Skeletal muscle satellite cell (primary cell): ENCODE measurements around the gene SF3A1.

Experiments
- H3K27me3 ChIP-seq: 2 replicates; pipeline ENCODE4 v1.7.0; 2013; ENCODE audit warnings: low read length; ENCODE audit not compliant: control insufficient read depth, insufficient read depth
- H3K36me3 ChIP-seq: 2 replicates; pipeline ENCODE4 v1.7.0; 2013; ENCODE audit warnings: mild to moderate bottlenecking, control low read depth, low read length; ENCODE audit not compliant: insufficient read depth
- H3K4me1 ChIP-seq: 2 replicates; pipeline ENCODE4 v1.7.0; 2013; ENCODE audit warnings: low read length; ENCODE audit not compliant: control insufficient read depth, insufficient read depth
- H3K4me2 ChIP-seq: 2 replicates; pipeline ENCODE4 v1.7.0; 2013; ENCODE audit warnings: mild to moderate bottlenecking, low read length
- H3K4me3 ChIP-seq: 2 replicates; pipeline ENCODE4 v1.7.0; 2013; ENCODE audit warnings: low read length
- H3K9ac ChIP-seq: 2 replicates; pipeline ENCODE4 v1.7.0; 2013; ENCODE audit warnings: mild to moderate bottlenecking, low read depth, low read length, moderate library complexity
- H3K9me3 ChIP-seq: replicated peaks from 2 replicates; pipeline ENCODE4 v1.7.0; 2013; ENCODE audit warnings: mild to moderate bottlenecking, control low read depth, low read length

The SF3A1 gene

DNA sequence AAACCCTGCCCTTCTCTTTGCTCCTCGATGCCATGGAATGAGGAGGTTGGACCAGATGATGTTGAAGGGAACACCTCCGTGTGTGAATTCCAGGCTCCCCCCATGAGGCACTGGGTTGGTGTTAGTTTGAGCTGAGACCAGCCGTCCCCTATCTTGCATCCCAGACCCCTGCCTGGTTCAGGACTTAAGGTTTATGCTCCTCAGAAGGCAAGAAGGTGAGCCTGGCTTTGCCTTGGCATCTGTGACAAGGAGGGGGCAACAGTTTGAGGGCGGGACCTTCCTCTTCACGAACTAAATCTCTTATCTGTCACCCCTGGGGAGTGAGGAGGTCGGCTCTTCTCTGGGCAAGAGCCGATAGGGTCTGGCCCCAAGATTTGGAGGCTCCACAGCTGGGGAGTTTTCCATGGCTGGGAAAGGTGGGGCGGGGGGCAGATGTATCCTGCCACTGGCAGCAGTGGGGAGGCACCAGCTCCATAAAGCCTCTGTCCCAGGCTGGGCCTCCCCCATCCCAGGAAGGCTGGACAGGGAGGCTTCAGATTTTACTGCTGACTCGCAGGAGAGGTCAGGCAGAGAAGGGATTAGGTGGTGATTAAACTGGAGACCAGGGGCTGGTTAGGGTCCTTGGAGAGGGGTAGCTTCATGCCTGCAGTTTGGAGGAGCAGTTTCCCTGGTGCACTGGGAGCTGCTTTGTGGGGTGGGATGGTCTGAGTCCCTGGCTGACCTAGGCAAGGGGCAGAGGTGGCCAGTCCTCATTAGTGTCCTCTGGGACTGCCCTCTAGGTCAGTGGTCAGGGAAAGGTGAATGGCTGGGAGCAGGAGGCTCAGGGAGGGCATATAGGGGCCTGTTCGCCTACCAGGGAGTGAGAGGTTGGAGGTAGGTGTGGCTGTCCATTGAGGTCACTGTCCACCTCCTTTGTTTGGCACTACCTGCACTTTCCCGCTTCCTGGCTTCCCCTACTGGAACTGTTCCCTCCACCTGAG lies 41.3 kb upstream of the SF3A1 start:
- peak overlapping the region; percentile 87 for H3K9ac ChIP-seq
- H3K4me2 ChIP-seq = peak overlapping the region; percentile 96
- no peaks in the 10 kb centered on the region for H3K27me3 ChIP-seq
- no peaks in the 10 kb centered on the region for H3K9me3 ChIP-seq
- H3K4me3 ChIP-seq = peak overlapping the region; percentile 89
- peaks cover 26% of the 10 kb centered on the region for H3K36me3 ChIP-seq
- H3K4me1 ChIP-seq = peaks cover 37% of the 10 kb centered on the region

DNA sequence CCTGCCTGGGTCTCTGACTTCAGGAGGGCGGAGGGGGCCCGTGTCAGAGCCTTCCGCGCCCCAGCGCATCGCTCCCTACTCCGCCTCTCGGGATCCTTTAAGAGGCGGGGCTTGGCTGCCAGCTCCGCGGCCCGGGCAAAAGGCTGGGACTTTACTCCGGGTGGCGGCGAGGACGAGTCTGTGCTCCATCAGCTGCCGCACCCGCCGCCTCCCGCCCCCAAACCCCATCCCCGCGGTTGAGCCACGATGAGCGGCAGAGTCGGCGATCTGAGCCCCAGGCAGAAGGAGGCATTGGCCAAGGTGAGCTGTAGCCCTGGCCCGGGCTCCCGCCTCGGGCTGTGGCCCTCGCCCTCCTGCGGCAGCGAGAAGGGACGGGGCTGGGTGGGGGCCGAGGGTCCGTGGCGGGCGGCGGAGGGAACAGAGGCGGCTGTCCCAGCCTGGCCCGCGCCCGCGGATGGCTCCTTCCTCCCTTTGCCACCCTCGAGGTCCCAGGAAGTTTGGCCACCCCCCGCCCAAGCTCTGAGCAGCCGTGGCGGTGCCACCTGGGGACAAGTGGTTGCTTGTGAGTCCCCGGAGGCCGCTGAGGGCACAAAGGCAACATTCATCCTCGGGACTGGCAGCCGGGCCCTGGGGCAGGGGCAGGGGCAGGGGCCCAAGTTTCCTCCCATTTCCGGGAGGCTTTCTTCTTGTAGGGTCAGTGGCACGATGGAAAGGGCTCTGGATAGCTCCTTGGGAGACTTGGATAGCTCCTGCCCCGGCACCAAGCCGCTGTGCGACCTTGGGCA lies 40.4 kb upstream of the SF3A1 start, which contains the start of gene SEC14L2:
TSS of gene SEC14L2 (plus strand) at position 148 of the 785 bp plus-strand sequence. CDS start at position 247, 99 bp downstream.
- peaks cover 30% of the 10 kb centered on the region for H3K4me1 ChIP-seq
- H3K36me3 ChIP-seq = peaks cover 17% of the 10 kb centered on the region
- no peaks in the 10 kb centered on the region for H3K27me3 ChIP-seq
- peak within 1 kb of the TSS; percentile 96 for H3K4me2 ChIP-seq
- no peaks in the 10 kb centered on the region for H3K9me3 ChIP-seq
- peak within 1 kb of the TSS; percentile 89 for H3K4me3 ChIP-seq
- peak within 1 kb of the TSS; percentile 87 for H3K9ac ChIP-seq

DNA sequence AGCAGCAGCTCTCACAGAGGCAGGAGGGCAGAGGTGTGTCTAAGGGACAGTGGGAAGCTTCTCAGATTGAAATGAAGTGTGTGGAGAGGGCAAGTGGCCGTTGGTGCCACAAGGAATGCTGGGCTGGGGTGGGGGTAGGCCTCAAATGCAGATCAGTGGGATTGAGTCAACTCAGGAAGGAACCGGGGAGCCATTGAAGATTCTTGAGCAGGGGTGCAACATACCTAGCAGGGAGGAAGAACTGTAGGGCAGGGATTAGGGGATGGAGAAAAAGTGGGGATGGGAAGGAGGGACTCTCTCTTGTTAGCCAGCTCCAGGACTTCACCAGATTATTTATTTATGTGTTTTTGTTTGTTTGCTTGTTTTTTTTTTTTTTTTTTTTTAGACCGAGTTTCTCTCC lies 37.2 kb upstream of the SF3A1 start:
- Histone ChIP-seq H3K9me3 (no peaks in the 10 kb centered on the region), H3K9ac (no peak overlapping the region), H3K27me3 (no peaks in the 10 kb centered on the region), H3K4me2 (no peak overlapping the region), H3K4me1 (peaks cover 19% of the 10 kb centered on the region), H3K36me3 (no peaks in the 10 kb centered on the region), H3K4me3 (no peak overlapping the region)

DNA sequence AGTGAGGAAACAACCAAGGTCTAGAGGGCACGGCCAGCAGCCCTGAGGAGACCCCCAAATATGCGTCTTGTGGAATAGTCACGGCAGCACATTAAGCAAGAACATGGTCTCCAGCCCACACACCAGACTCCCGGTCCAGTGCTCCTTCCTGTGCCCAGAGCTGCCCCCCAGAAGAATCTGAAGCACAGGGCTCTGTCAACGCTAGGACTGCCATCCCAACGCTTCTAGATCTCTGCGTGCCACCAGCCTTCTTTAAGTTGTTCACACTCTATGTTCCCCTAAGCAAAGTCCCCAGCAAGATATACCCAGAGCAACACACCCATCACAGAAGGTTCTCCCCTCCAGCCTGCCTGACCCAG lies 36.6 kb upstream of the SF3A1 start:
- H3K4me3 ChIP-seq = no peak overlapping the region
- no peaks in the 10 kb centered on the region for H3K36me3 ChIP-seq
- H3K4me1 ChIP-seq = peaks cover 13% of the 10 kb centered on the region
- no peaks in the 10 kb centered on the region for H3K9me3 ChIP-seq
- H3K27me3 ChIP-seq = no peaks in the 10 kb centered on the region
- H3K9ac ChIP-seq = no peak overlapping the region
- H3K4me2 ChIP-seq = no peak overlapping the region

DNA sequence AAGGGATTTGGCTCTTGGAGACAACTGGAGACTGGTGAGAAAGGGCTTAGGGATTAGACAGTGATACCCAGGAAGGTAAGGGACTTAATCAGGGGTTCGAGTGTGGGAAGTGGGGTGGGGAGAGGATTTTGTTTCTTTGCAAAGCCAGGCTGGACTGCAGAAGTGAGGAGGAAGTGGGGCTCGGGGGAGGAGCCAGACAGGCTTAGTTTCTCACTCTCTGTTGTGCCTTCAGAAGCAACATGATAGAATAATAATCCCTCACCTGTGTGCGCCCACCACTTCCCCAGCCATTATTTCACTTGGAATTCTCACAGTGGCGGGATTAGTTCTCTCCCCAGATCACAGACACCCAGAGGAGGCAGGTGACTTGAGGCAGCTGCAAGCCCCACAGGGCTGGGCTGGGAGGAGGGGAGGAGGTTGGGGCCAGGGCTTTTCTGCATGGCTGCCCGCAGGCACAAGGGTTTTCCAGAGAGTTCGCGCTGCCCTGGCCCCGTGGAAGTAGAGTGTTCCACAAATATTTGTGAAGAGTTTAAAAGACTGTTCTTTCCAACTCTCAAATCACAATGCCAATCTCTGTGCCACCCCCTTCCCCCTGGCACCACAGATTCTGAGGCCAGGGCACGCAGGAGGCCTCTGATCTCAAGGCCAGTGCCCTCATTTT lies 36.1 kb upstream of the SF3A1 start:
- H3K27me3 ChIP-seq = no peaks in the 10 kb centered on the region
- H3K4me2 ChIP-seq = no peak overlapping the region
- no peak overlapping the region for H3K9ac ChIP-seq
- no peaks in the 10 kb centered on the region for H3K36me3 ChIP-seq
- no peaks in the 10 kb centered on the region for H3K9me3 ChIP-seq
- H3K4me1 ChIP-seq = peaks cover 11% of the 10 kb centered on the region
- H3K4me3 ChIP-seq = no peak overlapping the region

DNA sequence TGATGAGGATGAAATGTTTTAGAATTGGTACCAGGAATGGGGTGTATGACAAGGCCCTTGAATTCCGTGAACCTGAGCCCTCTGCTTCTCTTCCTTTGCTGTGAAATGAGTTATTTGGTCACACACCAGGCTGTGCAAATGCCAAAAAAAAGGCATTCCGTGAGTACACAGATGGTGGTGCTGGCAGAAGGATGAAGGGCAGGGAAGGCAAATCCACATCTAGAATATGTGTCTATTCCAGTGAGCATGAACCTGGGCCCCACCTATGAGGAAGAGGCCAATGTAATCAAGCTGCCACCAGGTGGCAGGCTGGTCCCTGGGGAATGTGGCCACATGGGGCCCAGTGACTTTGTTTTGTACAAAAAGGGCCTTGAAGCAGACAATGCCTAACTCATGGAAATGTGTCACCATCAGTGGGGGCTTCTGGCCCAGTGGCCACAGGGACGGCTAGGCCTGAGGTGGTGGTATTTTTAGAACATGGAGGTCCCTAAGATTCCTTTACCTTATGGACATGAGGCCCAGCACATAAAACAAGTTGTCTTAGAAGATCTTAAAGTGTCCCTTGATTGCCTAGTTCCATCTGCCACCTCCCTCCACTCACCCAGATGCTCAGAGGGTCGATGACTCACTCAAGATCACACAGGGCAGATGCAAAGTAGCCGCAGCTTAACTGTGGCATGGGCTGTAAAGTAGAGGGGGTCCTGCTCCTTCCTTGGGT lies 34.4 kb upstream of the SF3A1 start:
- Histone ChIP-seq H3K4me2 (no peak overlapping the region), H3K9ac (no peak overlapping the region), H3K4me3 (no peak overlapping the region), H3K27me3 (no peaks in the 10 kb centered on the region), H3K4me1 (peaks cover 17% of the 10 kb centered on the region), H3K36me3 (no peaks in the 10 kb centered on the region), H3K9me3 (no peaks in the 10 kb centered on the region)

DNA sequence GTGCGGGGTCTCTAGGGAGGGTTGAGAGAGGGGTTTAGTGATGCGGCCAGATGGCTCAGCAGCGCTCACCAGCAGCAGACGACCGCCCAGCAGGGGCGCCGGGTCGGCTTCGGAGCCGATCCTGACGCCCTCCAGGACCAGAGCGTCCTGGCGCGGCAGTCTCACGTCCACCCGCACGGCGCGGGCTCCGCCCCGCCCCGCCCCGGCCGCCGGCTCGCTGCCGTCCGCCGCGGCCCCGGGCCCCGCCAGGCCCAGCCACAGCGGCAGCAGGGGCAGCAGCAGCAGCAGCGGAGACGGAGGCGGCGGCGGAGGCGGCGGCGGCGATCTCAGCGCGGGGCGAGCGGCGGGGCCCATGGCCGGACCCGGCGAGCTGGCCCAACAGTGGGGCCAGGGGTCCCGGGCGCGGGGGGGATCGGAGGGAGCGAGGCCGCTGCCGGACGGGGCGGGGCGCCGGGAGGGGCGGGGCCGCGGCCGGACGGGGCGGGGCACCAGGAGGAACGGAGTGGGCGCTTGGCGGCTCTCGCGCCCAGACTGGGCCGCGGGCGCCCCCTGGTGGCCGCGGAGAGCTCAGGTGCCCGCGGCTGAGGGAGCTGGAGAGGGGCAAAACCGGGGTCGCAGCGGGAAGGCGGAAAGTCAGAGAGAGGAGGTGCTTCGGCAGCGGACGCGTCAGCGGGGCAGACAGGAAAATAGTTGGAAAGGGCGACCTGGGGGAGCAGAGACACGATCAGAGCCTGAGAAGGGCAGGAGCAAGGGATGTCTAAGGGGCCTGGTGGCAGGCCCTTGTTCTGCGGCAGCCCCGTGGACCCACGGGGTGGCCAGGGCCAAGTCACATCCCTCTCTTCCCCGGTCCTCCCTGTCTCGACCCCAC lies 30.5 kb upstream of the SF3A1 start, which contains the start of gene RNF215:
TSS of gene RNF215 (minus strand) at position 452 of the 868 bp plus-strand sequence. CDS start at position 354, 98 bp downstream.
- H3K27me3 ChIP-seq = no peaks in the 10 kb centered on the region
- H3K4me3 ChIP-seq = peak within 1 kb of the TSS; percentile 91
- H3K9me3 ChIP-seq = no peaks in the 10 kb centered on the region
- H3K4me2 ChIP-seq = peak within 1 kb of the TSS; percentile 98
- H3K4me1 ChIP-seq = peaks cover 21% of the 10 kb centered on the region
- peak within 1 kb of the TSS; percentile 88 for H3K9ac ChIP-seq
- H3K36me3 ChIP-seq = peaks cover 15% of the 10 kb centered on the region

DNA sequence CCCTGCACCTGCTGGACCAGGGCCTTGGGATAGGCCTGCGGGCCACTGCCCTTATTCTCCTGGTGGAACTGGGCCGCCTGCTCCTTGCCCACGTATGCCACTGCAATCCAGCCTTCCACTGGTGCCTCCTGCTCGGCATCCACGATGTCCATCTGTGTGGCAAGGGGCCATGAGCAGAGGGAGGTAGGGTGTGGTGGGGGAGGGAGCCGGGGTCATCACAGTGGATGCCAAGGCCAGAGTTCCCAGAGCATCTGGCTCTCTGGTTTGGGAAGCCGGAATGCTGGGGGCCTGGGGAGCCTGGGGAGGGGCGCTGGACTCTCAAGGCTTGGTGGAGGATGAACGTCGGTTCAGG lies 29.9 kb upstream of the SF3A1 start:
- peak overlapping the region; percentile 88 for H3K9ac ChIP-seq
- no peaks in the 10 kb centered on the region for H3K9me3 ChIP-seq
- no peaks in the 10 kb centered on the region for H3K27me3 ChIP-seq
- H3K4me3 ChIP-seq = peak overlapping the region; percentile 91
- peaks cover 15% of the 10 kb centered on the region for H3K36me3 ChIP-seq
- H3K4me2 ChIP-seq = peak overlapping the region; percentile 96
- peaks cover 18% of the 10 kb centered on the region for H3K4me1 ChIP-seq

DNA sequence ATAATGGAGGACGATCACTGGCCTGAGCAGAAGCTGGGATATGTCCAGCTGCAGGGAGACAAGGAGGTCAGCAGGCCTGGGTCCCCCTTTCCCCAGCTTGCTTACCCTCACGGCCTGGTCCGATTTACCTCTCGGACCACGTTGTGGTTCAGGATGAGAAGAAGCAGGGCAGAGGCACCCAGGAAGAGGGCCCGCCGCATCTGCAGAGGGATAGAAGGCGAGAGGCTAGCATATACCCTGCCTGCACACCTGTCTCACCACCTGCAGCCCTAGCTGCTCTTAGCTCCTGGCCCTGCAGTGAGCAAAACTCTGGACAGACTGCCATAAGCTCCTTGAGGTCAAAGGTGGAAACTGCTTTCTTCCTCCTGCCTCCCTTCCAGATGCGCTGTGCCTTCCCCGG lies 29.2 kb upstream of the SF3A1 start:
- Histone ChIP-seq H3K4me3 (no peak overlapping the region), H3K9me3 (no peaks in the 10 kb centered on the region), H3K36me3 (peaks cover 15% of the 10 kb centered on the region), H3K27me3 (no peaks in the 10 kb centered on the region), H3K4me1 (peaks cover 13% of the 10 kb centered on the region), H3K9ac (peak overlapping the region; percentile 88), H3K4me2 (peak overlapping the region; percentile 96)

DNA sequence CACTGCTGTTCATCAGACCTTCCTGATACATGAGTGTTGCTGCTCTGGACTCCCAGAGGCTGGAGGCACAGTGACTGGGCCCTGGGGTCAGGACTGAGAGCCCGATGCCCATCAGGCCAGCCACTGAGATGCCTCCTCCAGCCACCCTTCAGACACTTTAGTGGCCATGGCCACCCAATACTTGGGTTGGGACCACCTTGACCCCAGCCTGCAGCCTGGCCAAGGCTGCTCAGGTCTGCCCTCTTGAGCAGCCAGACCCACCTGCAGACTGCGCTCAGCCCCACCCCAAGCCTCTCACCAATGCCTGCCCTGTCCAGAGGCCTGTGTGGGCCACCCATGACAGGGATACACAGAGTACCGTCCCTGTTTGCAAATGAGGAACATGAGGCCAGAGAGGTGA lies 26.4 kb upstream of the SF3A1 start:
- Histone ChIP-seq H3K4me3 (no peak overlapping the region), H3K9me3 (no peaks in the 10 kb centered on the region), H3K9ac (no peak overlapping the region), H3K36me3 (peaks cover 33% of the 10 kb centered on the region), H3K27me3 (no peaks in the 10 kb centered on the region), H3K4me2 (no peak overlapping the region), H3K4me1 (peaks cover 13% of the 10 kb centered on the region)
